WTC11 (cell line): ENCODE data around the gene DGKH. TPM values are rescaled to one million over a fixed set of nuclear protein-coding genes. Genes with fewer than 3 reads are reported as not detected.

Experiments used
- ATAC-seq: fragments of 200-7000 bp; cut with Tn5 transposase; 2 replicates; pipeline ENCODE4 v1.10.0; 2021; ENCODE audit warnings: mild to moderate bottlenecking, moderate library complexity
- CTCF ChIA-PET: fragments of 300-600 bp; sonication (Branson Sonifier 250); formaldehyde crosslinking; loops from one replicate; lab custom pipeline; 2021; ENCODE audit warnings: antibody characterized with exemption; lab: Charles Lee
- POLR2A ChIA-PET: fragments of 350-600 bp; sonication (Branson Sonifier 250); formaldehyde crosslinking; loops from one replicate; lab custom pipeline; 2021; ENCODE audit warnings: antibody characterized with exemption; lab: Charles Lee
- DNase-seq: peaks from one replicate; pipeline ENCODE4 v3.0.0; 2021; ENCODE audit warnings: low spot score
- H3K27ac Mint-ChIP-seq: 2 replicates; pipeline ENCODE4 v1.8.0; 2021; ENCODE audit warnings: mixed read lengths
- H3K27me3 Mint-ChIP-seq: 2 replicates; pipeline ENCODE4 v1.8.0; 2021; ENCODE audit warnings: low read depth, mild to moderate bottlenecking, moderate library complexity, mixed read lengths
- H3K36me3 Mint-ChIP-seq: 2 replicates; pipeline ENCODE4 v1.8.0; 2021; ENCODE audit warnings: mixed read lengths
- H3K4me1 Mint-ChIP-seq: 2 replicates; pipeline ENCODE4 v1.8.0; 2022; ENCODE audit warnings: mixed read lengths
- H3K4me3 Mint-ChIP-seq: 2 replicates; pipeline ENCODE4 v1.8.0; 2021; ENCODE audit warnings: mild to moderate bottlenecking, moderate library complexity, mixed read lengths
- H3K9me3 Mint-ChIP-seq: 2 replicates; pipeline ENCODE4 v1.8.0; 2021; ENCODE audit warnings: mixed read lengths
- CREM ChIP-seq: sonication (generic); formaldehyde crosslinking; IDR thresholded peaks from 2 replicates; pipeline ENCODE4 v1.8.1; 2022; ENCODE audit warnings: mild to moderate bottlenecking, missing genetic modification reagents, moderate library complexity
- EMX1 ChIP-seq: fragments of 250-450 bp; sonication (Bioruptor Pico); IDR thresholded peaks from 2 replicates; pipeline ENCODE4 v1.8.0; 2021; ENCODE audit warnings: mild to moderate bottlenecking
- ERG ChIP-seq: fragments of 250-450 bp; sonication (Bioruptor Pico); IDR thresholded peaks from 2 replicates; pipeline ENCODE4 v1.8.0; 2021; ENCODE audit warnings: mild to moderate bottlenecking
- FOXJ3 ChIP-seq: sonication (generic); formaldehyde crosslinking; IDR thresholded peaks from 2 replicates; pipeline ENCODE4 v1.9.0; 2021; ENCODE audit warnings: missing genetic modification reagents, mild to moderate bottlenecking, borderline replicate concordance
- FOXP1 ChIP-seq: sonication (generic); formaldehyde crosslinking; IDR thresholded peaks from 2 replicates; pipeline ENCODE4 v1.8.0; 2022; ENCODE audit warnings: missing genetic modification reagents, mild to moderate bottlenecking, moderate library complexity, borderline replicate concordance
- FOXP4 ChIP-seq: sonication (generic); formaldehyde crosslinking; IDR thresholded peaks from 2 replicates; pipeline ENCODE4 v1.8.0; 2022; ENCODE audit warnings: mild to moderate bottlenecking, missing genetic modification reagents
- IRF1 ChIP-seq: sonication (generic); formaldehyde crosslinking; IDR thresholded peaks from 2 replicates; pipeline ENCODE4 v1.8.0; 2023; ENCODE audit warnings: missing genetic modification reagents
- JAZF1 ChIP-seq: fragments of 250-450 bp; sonication (Bioruptor Pico); IDR thresholded peaks from 2 replicates; pipeline ENCODE4 v1.9.0; 2021; ENCODE audit warnings: moderate library complexity, mild to moderate bottlenecking, inconsistent platforms
- JUN ChIP-seq: sonication (generic); formaldehyde crosslinking; IDR thresholded peaks from 2 replicates; pipeline ENCODE4 v1.8.0; 2023; ENCODE audit warnings: mild to moderate bottlenecking, missing genetic modification reagents
- MLX ChIP-seq: sonication (generic); formaldehyde crosslinking; IDR thresholded peaks from 2 replicates; pipeline ENCODE4 v1.8.1; 2023; ENCODE audit warnings: mild to moderate bottlenecking, missing genetic modification reagents, moderate library complexity
- NFATC4 ChIP-seq: fragments of 250-450 bp; sonication (Bioruptor Pico); IDR thresholded peaks from 2 replicates; pipeline ENCODE4 v1.9.0; 2021; ENCODE audit warnings: mild to moderate bottlenecking
- NR1H2 ChIP-seq: sonication (generic); formaldehyde crosslinking; IDR thresholded peaks from 2 replicates; pipeline ENCODE4 v1.9.0; 2021; ENCODE audit warnings: mild to moderate bottlenecking, moderate library complexity, missing genetic modification reagents
- OVOL2 ChIP-seq: fragments of 250-450 bp; sonication (Bioruptor Pico); IDR thresholded peaks from 2 replicates; pipeline ENCODE4 v1.9.0; 2021; ENCODE audit warnings: mild to moderate bottlenecking, borderline replicate concordance
- PRRX2 ChIP-seq: fragments of 250-450 bp; sonication (Bioruptor Pico); IDR thresholded peaks from 2 replicates; pipeline ENCODE4 v1.8.0; 2021; ENCODE audit warnings: mild to moderate bottlenecking
- RELA ChIP-seq: sonication (generic); formaldehyde crosslinking; IDR thresholded peaks from 2 replicates; pipeline ENCODE4 v1.8.1; 2022; ENCODE audit warnings: missing genetic modification reagents, mild to moderate bottlenecking, borderline replicate concordance
- SP1 ChIP-seq: sonication (generic); formaldehyde crosslinking; conservative IDR thresholded peaks from 2 replicates; pipeline ENCODE4 v1.8.1; 2022; ENCODE audit warnings: missing genetic modification reagents
- TEAD1 ChIP-seq: sonication (generic); formaldehyde crosslinking; IDR thresholded peaks from 2 replicates; pipeline ENCODE4 v1.8.0; 2022; ENCODE audit warnings: mild to moderate bottlenecking, missing genetic modification reagents
- USF1 ChIP-seq: sonication (generic); formaldehyde crosslinking; IDR thresholded peaks from 2 replicates; pipeline ENCODE4 v1.8.0; 2022; ENCODE audit warnings: mild to moderate bottlenecking, missing genetic modification reagents
- USF2 ChIP-seq: sonication (generic); formaldehyde crosslinking; IDR thresholded peaks from 2 replicates; pipeline ENCODE4 v1.8.1; 2023; ENCODE audit warnings: mild to moderate bottlenecking, missing genetic modification reagents, moderate library complexity
- ZNF317 ChIP-seq: sonication (generic); formaldehyde crosslinking; IDR thresholded peaks from 2 replicates; pipeline ENCODE4 v1.8.1; 2023; ENCODE audit warnings: low read depth, mild to moderate bottlenecking, moderate library complexity, missing genetic modification reagents, borderline replicate concordance
- ZNF532 ChIP-seq: fragments of 250-450 bp; sonication (Bioruptor Pico); IDR thresholded peaks from 2 replicates; pipeline ENCODE4 v1.9.0; 2021; ENCODE audit warnings: mild to moderate bottlenecking, borderline replicate concordance
- total RNA-seq: library from RNA; stranded (reverse); gene quantifications from 3 replicates; pipeline ENCODE4 v1.2.3, GENCODE V29; 2021

Gene DGKH
- total RNA-seq, 1 experiment from 2014 or later: 7.6 TPM

GRCh38 chr13:42084722-42085121, 36.3 kb downstream of the DGKH start (continued):
- no peak for TF ChIP-seq USF1

- POLR2A ChIA-PET: no interaction called here
- peaks cover 22% of the 10 kb centered on the region for H3K9me3 Mint-ChIP-seq
- CTCF ChIA-PET: interaction anchor here (1.0 kb wide), 1 partner anchor 16 kb away, joined by 3 read pairs; no protein-coding TSS in a partner anchor
- H3K36me3 Mint-ChIP-seq: peaks cover 12% of the 10 kb centered on the region
- ATAC-seq (no peak), DNase-seq (no peak)
- H3K4me1 Mint-ChIP-seq: no peaks in the 10 kb centered on the region
- TF ChIP-seq JUN (CRISPR knock-in tag) (no peak), MLX (no peak), IRF1 (CRISPR knock-in tag) (no peak), OVOL2 (no peak), EMX1 (no peak), ZNF317 (CRISPR knock-in tag) (no peak), JAZF1 (CRISPR knock-in tag) (no peak), FOXP1 (CRISPR knock-in tag) (no peak), FOXJ3 (CRISPR knock-in tag) (no peak), SP1 (no peak), PRRX2 (CRISPR knock-in tag) (no peak), NFATC4 (CRISPR knock-in tag) (no peak), ERG (CRISPR knock-in tag) (no peak), USF2 (CRISPR knock-in tag) (no peak), CREM (CRISPR knock-in tag) (no peak), TEAD1 (no peak), ZNF532 (CRISPR knock-in tag) (no peak), NR1H2 (CRISPR knock-in tag) (no peak), RELA (CRISPR knock-in tag) (no peak), FOXP4 (CRISPR knock-in tag) (no peak)
- no peak overlapping the region for H3K27ac Mint-ChIP-seq
- H3K4me3 Mint-ChIP-seq: no peak overlapping the region
- H3K27me3 Mint-ChIP-seq: no peaks in the 10 kb centered on the region; the same call in 1 of the 2 replicates
Observed at GRCh38 chr13:42086582-42086981, 38.1 kb downstream of the DGKH start.
